GM23338 (cell line): ENCODE data around the gene CCDC69. TPM values are rescaled to one million over a fixed set of nuclear protein-coding genes. Genes with fewer than 3 reads are reported as not detected.

Experiments
- ATAC-seq: fragments of 200-7000 bp; cut with Tn5 transposase; 3 replicates; pipeline ENCODE4 v1.9.1; 2020
- DNase-seq: peaks from one replicate; pipeline ENCODE4 v3.0.0-alpha.2; 2015; ENCODE audit warnings: low spot score
- H2AFZ ChIP-seq: fragments of 200-600 bp; sonication (generic); 2 replicates; pipeline ENCODE4 v1.8.0; 2016; ENCODE audit warnings: antibody characterized with exemption, mild to moderate bottlenecking, moderate library complexity
- H3F3A ChIP-seq: fragments of 200-600 bp; sonication (generic); replicated peaks from 2 replicates; pipeline ENCODE4 v1.8.0; 2017; ENCODE audit warnings: antibody characterized with exemption, mixed run types, low read depth
- H3K27ac ChIP-seq: fragments of 200-600 bp; sonication (generic); 2 replicates; pipeline ENCODE4 v1.6.1; 2016; ENCODE audit warnings: low read depth
- H3K27me3 ChIP-seq: fragments of 200-600 bp; sonication (generic); 2 replicates; pipeline ENCODE4 v1.8.0; 2016; ENCODE audit warnings: mild to moderate bottlenecking, mixed run types, moderate library complexity; ENCODE audit not compliant: insufficient read depth
- H3K36me3 ChIP-seq: fragments of 200-600 bp; sonication (generic); 2 replicates; pipeline ENCODE4 v1.8.0; 2016; ENCODE audit warnings: mild to moderate bottlenecking; ENCODE audit not compliant: insufficient read depth
- H3K4me1 ChIP-seq: fragments of 200-600 bp; sonication (generic); 2 replicates; pipeline ENCODE4 v1.8.0; 2016; ENCODE audit warnings: mild to moderate bottlenecking, moderate library complexity; ENCODE audit not compliant: insufficient read depth
- H3K4me2 ChIP-seq: fragments of 200-600 bp; sonication (generic); 2 replicates; pipeline ENCODE4 v1.7.1; 2017; ENCODE audit warnings: mixed run types
- H3K4me3 ChIP-seq: fragments of 200-600 bp; sonication (generic); 2 replicates; pipeline ENCODE4 v1.6.1; 2016; ENCODE audit warnings: mixed run types
- H3K79me2 ChIP-seq: fragments of 200-600 bp; sonication (generic); replicated peaks from 2 replicates; pipeline ENCODE4 v1.8.0; 2017; ENCODE audit warnings: mild to moderate bottlenecking; ENCODE audit not compliant: insufficient read depth
- H3K9me2 ChIP-seq: fragments of 200-600 bp; sonication (generic); 2 replicates; pipeline ENCODE4 v1.8.0; 2017; ENCODE audit not compliant: insufficient read depth
- H4K20me1 ChIP-seq: fragments of 200-600 bp; sonication (generic); replicated peaks from 2 replicates; pipeline ENCODE4 v1.8.0; 2017; ENCODE audit warnings: mild to moderate bottlenecking; ENCODE audit not compliant: insufficient read depth
- H3K27ac Mint-ChIP-seq: 2 replicates; pipeline ENCODE4 v1.8.0; 2020; ENCODE audit warnings: inconsistent platforms, mild to moderate bottlenecking, moderate library complexity, mixed read lengths
- H3K27me3 Mint-ChIP-seq: 3 replicates; pipeline ENCODE4 v1.8.0; 2022; ENCODE audit warnings: low read depth, mild to moderate bottlenecking, moderate library complexity, mixed read lengths, inconsistent platforms; ENCODE audit not compliant: insufficient read depth, poor library complexity
- H3K36me3 Mint-ChIP-seq: 3 replicates; pipeline ENCODE4 v1.8.0; 2021; ENCODE audit warnings: low read depth, mild to moderate bottlenecking, inconsistent platforms, moderate library complexity, mixed read lengths
- H3K4me1 Mint-ChIP-seq: 3 replicates; pipeline ENCODE4 v1.8.0; 2020; ENCODE audit warnings: mild to moderate bottlenecking, inconsistent platforms, mixed read lengths
- H3K4me3 Mint-ChIP-seq: 3 replicates; pipeline ENCODE4 v1.8.0; 2021; ENCODE audit warnings: moderate library complexity, mild to moderate bottlenecking, inconsistent platforms, mixed read lengths
- H3K9me3 Mint-ChIP-seq: 3 replicates; pipeline ENCODE4 v1.8.0; 2020; ENCODE audit warnings: moderate library complexity, mild to moderate bottlenecking, inconsistent platforms, mixed read lengths
- EZH2 ChIP-seq: fragments of 200-600 bp; sonication (generic); IDR thresholded peaks from one replicate; pipeline ENCODE4 v1.8.0; 2017; ENCODE audit warnings: antibody characterized with exemption, mild to moderate bottlenecking, low read depth; ENCODE audit not compliant: unreplicated experiment
- JUNB ChIP-seq: IDR thresholded peaks from one replicate; pipeline ENCODE4 v1.6.1; 2016; ENCODE audit warnings: antibody characterized with exemption; ENCODE audit not compliant: unreplicated experiment
- NANOG ChIP-seq: IDR thresholded peaks from 2 replicates; pipeline ENCODE4 v1.6.1; 2016; ENCODE audit warnings: antibody characterized with exemption, borderline replicate concordance
- STAT1 ChIP-seq: IDR thresholded peaks from one replicate; pipeline ENCODE4 v1.6.1; 2016; ENCODE audit warnings: antibody characterized with exemption; ENCODE audit not compliant: unreplicated experiment
- ZNF114 ChIP-seq: fragments of 250-450 bp; sonication (Bioruptor Pico); IDR thresholded peaks from 2 replicates; pipeline ENCODE4 v1.5.0; 2020; ENCODE audit warnings: mild to moderate bottlenecking, moderate library complexity
- polyA plus RNA-seq: library from polyadenylated mRNA; unstranded; fragments of >200 nt; fragmentation: Nextera tagmentation; extraction: Ambion mirVana; gene quantifications from 2 replicates; pipeline ENCODE4 v1.2.1, GENCODE V29; 2016
- total RNA-seq: library from RNA; depleted of rRNA; stranded (reverse); fragments of >200 nt; shearing (Covaris generic); gene quantifications from 2 replicates; pipeline ENCODE4 v1.2.3, GENCODE V29; 2014
- TF ChIP-seq, protein P1 (sequence below): IDR thresholded peaks from 2 replicates; pipeline ENCODE4 v1.6.1; 2016; ENCODE audit warnings: antibody characterized with exemption
- TF ChIP-seq, protein P2 (sequence below): fragments of 250-450 bp; sonication (Bioruptor Pico); IDR thresholded peaks from 2 replicates; pipeline ENCODE4 v1.5.0; 2020; ENCODE audit warnings: mild to moderate bottlenecking, moderate library complexity
- TF ChIP-seq, protein P3 (sequence below): IDR thresholded peaks from one replicate; pipeline ENCODE4 v1.6.1; 2018; ENCODE audit warnings: antibody characterized with exemption; ENCODE audit not compliant: unreplicated experiment

CCDC69 gene
- total and polyA plus RNA-seq, 2 experiments from 2014 or later = 2.7 to 5.3 TPM

DNA sequence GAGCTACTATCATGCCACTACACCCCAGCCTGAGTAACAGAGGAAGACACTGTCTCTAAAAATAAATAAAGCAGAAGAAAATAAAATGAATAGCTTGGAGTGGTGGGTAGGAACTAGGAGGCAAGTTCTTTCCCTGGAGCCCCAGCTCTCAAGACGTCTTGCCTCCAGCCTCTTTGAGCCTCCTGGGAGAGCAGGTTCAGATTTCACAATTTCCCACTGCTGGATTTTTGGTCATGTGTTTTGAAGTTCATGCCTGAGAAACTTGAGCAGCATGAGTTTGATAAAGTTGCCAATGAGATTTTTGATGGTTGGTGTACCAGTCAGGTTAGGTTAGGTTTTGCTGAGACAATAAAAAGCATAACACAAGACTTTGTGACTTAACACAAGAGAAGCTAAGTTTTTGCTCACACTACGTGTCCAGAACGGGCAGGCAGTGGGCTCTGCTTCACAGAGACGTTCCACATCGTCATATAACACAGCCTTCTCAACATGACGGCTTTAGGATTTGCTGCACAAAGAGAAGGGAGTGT, 4.1 kb upstream of the CCDC69 start:
- Histone ChIP-seq H3F3A (no peaks in the 10 kb centered on the region), H3K27ac (no peak overlapping the region), H3K4me3 (no peak overlapping the region), H3K79me2 (no peaks in the 10 kb centered on the region), H3K27me3 (peaks cover 4% of the 10 kb centered on the region; the same call in 1 of the 2 replicates), H2AFZ (no peak overlapping the region), H3K4me1 (peaks cover 19% of the 10 kb centered on the region), H3K4me2 (no peak overlapping the region), H3K9me2 (no peaks in the 10 kb centered on the region), H3K36me3 (no peaks in the 10 kb centered on the region), H4K20me1 (no peaks in the 10 kb centered on the region)
- DNase-seq (no peak), ATAC-seq (no peak)
- peaks cover 13% of the 10 kb centered on the region for H3K4me1 Mint-ChIP-seq
- no peaks in the 10 kb centered on the region for H3K36me3 Mint-ChIP-seq
- no peaks in the 10 kb centered on the region for H3K9me3 Mint-ChIP-seq
- no peak overlapping the region for H3K27ac Mint-ChIP-seq
- no peak overlapping the region for H3K4me3 Mint-ChIP-seq
- no peak for TF ChIP-seq ZNF114 (CRISPR knock-in tag)
- TF ChIP-seq, protein P1, sequence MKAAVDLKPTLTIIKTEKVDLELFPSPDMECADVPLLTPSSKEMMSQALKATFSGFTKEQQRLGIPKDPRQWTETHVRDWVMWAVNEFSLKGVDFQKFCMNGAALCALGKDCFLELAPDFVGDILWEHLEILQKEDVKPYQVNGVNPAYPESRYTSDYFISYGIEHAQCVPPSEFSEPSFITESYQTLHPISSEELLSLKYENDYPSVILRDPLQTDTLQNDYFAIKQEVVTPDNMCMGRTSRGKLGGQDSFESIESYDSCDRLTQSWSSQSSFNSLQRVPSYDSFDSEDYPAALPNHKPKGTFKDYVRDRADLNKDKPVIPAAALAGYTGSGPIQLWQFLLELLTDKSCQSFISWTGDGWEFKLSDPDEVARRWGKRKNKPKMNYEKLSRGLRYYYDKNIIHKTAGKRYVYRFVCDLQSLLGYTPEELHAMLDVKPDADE = no peak
- no peak for TF ChIP-seq JUNB
- TF ChIP-seq, protein P2, sequence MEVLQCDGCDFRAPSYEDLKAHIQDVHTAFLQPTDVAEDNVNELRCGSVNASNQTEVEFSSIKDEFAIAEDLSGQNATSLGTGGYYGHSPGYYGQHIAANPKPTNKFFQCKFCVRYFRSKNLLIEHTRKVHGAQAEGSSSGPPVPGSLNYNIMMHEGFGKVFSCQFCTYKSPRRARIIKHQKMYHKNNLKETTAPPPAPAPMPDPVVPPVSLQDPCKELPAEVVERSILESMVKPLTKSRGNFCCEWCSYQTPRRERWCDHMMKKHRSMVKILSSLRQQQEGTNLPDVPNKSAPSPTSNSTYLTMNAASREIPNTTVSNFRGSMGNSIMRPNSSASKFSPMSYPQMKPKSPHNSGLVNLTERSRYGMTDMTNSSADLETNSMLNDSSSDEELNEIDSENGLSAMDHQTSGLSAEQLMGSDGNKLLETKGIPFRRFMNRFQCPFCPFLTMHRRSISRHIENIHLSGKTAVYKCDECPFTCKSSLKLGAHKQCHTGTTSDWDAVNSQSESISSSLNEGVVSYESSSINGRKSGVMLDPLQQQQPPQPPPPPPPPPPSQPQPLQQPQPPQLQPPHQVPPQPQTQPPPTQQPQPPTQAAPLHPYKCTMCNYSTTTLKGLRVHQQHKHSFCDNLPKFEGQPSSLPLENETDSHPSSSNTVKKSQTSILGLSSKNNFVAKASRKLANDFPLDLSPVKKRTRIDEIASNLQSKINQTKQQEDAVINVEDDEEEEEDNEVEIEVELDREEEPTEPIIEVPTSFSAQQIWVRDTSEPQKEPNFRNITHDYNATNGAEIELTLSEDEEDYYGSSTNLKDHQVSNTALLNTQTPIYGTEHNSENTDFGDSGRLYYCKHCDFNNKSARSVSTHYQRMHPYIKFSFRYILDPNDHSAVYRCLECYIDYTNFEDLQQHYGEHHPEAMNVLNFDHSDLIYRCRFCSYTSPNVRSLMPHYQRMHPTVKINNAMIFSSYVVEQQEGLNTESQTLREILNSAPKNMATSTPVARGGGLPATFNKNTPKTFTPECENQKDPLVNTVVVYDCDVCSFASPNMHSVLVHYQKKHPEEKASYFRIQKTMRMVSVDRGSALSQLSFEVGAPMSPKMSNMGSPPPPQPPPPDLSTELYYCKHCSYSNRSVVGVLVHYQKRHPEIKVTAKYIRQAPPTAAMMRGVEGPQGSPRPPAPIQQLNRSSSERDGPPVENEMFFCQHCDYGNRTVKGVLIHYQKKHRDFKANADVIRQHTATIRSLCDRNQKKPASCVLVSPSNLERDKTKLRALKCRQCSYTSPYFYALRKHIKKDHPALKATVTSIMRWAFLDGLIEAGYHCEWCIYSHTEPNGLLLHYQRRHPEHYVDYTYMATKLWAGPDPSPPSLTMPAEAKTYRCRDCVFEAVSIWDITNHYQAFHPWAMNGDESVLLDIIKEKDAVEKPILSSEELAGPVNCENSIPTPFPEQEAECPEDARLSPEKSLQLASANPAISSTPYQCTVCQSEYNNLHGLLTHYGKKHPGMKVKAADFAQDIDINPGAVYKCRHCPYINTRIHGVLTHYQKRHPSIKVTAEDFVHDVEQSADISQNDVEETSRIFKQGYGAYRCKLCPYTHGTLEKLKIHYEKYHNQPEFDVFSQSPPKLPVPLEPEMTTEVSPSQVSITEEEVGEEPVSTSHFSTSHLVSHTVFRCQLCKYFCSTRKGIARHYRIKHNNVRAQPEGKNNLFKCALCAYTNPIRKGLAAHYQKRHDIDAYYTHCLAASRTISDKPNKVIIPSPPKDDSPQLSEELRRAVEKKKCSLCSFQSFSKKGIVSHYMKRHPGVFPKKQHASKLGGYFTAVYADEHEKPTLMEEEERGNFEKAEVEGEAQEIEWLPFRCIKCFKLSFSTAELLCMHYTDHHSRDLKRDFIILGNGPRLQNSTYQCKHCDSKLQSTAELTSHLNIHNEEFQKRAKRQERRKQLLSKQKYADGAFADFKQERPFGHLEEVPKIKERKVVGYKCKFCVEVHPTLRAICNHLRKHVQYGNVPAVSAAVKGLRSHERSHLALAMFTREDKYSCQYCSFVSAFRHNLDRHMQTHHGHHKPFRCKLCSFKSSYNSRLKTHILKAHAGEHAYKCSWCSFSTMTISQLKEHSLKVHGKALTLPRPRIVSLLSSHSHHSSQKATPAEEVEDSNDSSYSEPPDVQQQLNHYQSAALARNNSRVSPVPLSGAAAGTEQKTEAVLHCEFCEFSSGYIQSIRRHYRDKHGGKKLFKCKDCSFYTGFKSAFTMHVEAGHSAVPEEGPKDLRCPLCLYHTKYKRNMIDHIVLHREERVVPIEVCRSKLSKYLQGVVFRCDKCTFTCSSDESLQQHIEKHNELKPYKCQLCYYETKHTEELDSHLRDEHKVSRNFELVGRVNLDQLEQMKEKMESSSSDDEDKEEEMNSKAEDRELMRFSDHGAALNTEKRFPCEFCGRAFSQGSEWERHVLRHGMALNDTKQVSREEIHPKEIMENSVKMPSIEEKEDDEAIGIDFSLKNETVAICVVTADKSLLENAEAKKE = no peak
- no peak for TF ChIP-seq NANOG
- TF ChIP-seq, protein P3, sequence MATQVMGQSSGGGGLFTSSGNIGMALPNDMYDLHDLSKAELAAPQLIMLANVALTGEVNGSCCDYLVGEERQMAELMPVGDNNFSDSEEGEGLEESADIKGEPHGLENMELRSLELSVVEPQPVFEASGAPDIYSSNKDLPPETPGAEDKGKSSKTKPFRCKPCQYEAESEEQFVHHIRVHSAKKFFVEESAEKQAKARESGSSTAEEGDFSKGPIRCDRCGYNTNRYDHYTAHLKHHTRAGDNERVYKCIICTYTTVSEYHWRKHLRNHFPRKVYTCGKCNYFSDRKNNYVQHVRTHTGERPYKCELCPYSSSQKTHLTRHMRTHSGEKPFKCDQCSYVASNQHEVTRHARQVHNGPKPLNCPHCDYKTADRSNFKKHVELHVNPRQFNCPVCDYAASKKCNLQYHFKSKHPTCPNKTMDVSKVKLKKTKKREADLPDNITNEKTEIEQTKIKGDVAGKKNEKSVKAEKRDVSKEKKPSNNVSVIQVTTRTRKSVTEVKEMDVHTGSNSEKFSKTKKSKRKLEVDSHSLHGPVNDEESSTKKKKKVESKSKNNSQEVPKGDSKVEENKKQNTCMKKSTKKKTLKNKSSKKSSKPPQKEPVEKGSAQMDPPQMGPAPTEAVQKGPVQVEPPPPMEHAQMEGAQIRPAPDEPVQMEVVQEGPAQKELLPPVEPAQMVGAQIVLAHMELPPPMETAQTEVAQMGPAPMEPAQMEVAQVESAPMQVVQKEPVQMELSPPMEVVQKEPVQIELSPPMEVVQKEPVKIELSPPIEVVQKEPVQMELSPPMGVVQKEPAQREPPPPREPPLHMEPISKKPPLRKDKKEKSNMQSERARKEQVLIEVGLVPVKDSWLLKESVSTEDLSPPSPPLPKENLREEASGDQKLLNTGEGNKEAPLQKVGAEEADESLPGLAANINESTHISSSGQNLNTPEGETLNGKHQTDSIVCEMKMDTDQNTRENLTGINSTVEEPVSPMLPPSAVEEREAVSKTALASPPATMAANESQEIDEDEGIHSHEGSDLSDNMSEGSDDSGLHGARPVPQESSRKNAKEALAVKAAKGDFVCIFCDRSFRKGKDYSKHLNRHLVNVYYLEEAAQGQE = no peak
- TF ChIP-seq STAT1 = no peak
- no peak for TF ChIP-seq EZH2
- H3K27me3 Mint-ChIP-seq = peaks cover 2% of the 10 kb centered on the region
